NOMO-1 treated with dmso at 0.1 percent for 144 hours (cell line): ENCODE measurements around the gene RERE.

Source experiments
- DNase-seq: peaks from one replicate; lab custom pipeline; 2025; ENCODE audit not compliant: unreplicated experiment; lab: John Stamatoyannopoulos, UW

The RERE gene

DNA sequence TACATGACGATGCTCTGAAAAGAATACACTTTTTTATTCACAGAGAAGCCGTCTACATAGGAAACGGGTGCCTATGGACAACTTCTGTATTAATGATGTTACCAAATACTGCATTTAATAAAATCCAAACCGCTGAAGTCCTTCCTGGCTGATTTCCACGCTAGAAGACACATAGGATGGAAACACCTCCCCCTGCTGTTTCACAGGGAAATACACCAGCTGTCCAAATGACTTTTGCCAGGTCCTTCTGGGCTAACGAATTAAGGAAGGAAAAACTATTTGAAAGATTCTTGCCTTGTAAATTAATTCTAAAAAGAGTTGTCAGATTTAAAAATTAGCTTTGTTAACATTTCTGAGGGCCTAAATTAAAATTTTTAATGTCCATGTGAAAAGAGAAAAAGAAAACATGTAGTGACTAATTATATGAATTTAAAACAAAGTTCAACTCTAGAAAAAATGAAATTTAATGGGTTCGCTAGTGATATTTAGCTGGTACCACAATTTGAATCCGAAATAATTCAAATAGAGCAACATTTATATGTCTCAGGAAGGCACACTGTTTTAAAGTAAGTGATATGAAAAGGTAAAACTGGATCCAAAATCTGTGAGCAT lies 146.0 kb downstream of the RERE start:
- peak; percentile 8 for DNase-seq

DNA sequence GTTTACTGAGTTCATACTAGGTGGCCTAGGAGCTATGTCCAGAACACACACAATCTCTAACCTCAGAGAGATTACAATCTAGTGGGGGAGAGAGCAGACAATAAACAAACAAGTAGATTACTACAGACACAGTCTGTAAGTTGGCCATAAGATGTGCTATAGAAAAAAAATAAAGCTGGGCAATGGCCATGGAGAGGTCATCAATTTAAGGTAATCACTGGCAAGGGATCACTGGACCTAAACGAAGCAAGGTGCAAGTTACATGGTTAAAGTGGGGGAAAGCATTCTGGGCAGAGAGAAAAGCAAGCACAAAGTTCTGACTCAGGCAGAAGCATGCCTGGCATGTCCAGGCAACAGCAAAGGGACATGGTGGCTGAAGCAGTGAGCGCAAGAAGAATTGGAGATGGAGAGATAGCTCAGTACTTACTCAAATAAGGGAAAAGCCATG lies 147.0 kb downstream of the RERE start:
- no peak for DNase-seq

DNA sequence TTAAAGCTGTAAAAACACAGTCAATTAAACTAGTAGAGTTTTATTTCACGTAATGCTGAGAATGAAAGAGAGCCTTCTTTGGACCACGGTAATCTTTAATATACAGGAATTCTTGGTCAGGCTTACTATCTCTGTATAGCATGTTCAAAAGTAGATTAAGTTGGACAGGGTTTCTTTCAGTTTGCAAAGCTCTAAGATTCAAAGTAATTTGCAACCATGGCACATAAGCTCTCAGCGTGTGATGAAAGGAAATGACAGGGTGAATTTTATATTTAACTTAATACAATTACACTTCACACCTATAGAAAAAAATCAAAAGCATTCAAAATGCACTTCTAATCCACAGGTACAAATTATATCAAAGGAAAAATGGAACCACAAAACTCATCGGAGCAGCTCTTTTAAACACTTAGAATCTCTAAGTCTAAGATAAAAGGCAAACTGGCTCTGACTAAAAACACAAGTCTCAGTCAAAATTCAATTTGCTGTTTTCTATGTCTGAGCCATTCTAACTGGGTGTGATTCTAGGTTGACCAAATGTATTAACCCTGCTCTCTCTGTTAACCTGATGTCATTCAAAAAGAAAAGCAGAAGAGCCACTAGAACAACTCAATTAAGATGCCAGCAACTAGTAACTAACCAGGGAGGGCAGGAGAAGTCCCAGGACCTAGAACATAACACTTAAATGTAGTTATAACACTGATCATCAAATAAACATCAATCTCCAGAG lies 147.7 kb downstream of the RERE start:
- no peak for DNase-seq

DNA sequence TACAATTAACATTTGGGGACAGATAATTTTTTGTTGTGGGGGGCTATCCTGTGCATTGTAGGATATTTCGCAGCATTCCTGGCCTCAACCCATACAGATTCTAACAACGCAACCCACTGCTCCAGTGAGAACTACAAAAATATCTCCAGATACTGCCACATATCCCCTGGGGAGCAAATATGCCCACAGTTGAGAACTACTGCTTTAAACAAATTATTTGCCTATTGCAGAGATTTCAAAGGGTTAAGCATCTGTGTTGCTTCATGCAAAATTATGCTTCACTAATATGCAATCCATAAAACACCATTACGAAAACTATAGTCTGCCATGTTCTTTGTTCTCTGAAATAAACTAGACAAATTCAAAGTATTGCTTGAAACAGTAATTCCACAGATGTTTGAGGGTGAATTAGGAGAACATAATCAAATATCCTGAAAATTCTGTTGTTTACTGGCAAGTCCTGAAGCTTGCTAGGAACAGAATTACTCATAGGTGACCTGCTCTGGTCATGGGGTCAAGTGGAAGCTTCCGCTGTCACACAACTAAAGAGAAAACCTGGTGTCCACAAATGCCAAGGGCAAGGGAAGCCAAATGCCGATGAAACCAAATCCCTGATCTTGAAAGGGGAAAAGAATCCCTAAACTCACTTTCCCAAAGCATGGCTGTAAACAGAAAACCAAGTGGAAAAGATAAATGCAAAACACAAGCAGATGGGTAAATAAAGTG lies 149.4 kb downstream of the RERE start:
- DNase-seq: no peak

DNA sequence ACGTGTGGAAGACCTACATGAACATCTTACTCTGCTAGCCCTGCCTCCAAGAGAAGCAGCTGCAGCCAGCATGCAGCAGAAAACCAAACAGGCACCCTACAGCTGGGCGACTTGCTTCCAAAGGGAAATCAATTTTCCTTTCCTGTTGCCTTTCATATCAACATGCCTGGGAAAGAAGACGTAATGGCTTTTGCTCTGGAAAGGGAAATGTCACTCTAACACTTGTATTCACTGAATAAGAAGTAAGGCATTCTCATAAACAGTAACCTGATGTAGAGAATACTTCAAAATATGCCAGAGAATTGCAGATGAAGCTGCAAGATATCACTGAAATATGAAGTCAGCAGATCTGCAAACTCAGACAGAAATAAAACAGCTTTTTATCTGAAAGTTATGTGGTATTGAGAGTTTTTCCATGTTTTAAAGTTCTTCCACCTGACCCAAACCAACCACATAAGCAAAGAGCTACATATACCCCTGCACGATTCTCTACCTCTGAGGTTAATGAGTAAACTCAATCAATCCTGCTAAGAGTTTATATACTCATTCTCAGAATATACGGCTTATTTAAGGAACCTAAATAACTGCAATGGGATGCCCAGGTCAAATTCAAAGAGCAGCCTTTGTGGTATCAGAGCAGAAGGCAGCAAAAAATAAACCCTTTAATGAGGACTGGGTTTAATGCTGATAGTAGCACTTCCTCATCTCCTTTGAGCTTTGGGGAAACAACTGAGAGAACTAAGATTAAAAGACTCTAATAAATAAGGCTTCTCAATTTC lies 150.9 kb downstream of the RERE start:
- DNase-seq: no peak

DNA sequence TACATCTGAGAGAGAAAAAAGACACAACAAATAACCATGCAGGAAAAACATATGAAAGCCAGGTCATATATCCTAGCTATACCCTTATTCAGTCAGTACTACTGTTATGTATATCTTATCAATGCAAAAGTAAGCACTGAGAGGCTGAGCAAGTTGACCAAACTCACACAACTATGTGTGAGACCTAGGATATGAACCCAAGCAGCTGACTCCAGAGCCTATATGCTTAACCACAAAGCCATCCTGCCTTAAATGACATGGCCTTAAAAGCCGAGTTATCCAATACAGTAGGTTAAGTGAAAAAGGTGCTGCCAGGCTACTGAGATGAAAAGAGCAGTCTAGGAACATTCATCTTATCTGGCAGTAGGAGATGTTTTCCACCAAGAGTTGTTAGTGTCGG lies 151.6 kb downstream of the RERE start:
- no peak for DNase-seq

DNA sequence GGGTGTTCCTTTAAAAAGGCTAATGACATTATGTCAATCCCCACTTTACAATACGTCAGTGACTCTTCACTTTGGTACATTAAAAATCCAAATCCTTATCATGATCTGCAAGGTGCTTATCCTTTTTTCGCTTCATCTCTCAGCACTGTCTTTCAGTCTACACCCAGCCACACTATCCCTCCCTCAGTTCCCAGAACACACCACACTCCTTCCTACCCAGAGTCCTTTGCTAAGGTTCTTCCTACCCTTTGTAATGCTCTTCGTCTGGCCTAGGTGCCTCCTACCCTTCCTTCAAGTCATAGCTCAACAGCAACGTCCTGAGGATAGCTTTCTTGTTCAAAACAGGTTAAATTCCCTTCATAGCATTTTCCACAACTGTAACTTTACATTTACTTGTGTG lies 152.6 kb downstream of the RERE start:
- no peak for DNase-seq

DNA sequence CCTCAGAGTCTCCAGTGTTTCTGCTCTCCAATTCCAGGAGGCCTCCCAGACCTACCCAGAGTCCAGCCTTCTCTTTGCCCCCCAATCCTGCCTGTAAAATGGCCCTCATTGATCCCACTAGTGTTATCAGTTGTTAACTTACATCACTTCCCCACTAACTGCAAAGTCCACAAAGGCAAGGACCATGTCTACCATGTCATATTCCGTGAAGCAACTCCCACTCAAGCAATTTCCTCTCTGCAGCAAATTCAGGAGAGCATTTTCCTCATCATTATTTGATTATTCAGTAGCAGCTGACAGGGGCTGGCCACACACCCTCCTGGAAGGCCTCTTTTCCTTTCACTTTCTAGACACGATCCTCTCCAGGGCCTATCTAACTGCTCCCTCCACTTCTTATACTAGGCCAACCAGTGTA lies 153.5 kb downstream of the RERE start:
- DNase-seq: no peak

DNA sequence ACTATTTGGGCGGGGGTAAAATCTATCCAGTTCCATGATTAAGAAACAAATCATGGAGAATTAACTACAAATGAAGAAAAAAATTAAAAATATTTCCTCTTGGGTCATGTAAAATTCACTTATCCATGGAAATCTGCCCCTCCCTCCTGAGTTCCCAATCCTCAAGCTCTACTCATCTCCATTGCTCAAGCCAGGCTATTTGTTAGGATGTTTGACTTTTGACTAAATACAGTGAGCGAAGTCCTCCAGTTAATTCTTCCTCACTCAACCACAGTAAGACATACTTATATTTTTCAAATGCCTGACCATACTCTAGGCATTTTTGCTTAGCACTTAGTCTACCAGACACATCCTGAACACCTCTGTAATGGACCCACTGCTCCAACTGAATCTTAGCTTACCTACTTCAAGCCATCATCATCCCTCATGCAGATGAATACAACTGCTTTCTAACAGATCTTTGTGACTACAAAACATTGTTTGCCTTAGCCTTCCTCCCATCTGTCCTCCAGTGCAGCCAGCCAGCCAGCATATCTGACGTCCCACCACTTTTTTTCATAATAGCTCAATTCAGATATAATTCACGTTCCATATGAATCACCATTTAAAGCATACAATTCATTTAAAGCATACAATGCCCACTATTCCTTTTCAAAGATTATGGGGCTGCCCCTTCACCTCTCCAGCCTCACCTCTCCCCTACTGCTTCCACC lies 154.2 kb downstream of the RERE start:
- DNase-seq: no peak

DNA sequence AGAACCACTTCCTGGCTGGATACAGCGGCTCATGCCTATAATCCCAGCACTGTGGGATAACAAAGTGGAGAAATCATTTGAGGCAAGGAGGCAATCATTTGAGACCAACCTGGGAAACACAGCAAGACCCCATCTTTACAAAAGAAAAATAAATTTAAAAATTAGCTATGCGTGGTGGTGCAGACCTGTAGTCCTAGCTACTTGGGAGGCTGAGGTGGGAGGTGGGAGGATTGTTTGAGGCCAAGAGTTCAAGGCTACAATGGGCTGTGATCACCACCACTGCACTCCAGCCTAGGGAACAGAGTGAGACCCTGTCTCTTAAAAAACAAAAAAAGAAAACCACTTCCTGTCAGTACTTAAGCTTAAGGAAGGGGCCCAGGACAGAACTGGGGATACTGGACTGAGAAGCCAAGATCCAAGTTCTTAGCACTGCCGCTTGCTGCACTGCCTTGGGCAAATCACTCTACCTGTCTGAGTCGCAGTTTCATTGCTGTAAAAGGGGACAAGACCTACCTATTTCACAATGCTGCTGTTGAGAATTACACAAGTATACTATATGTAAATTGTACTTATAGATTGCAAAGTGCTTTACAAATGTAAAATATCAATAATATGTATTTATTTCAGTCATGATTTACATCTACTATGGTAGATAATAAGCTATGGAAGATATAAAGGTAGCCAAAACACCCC lies 154.9 kb downstream of the RERE start:
- DNase-seq: no peak

DNA sequence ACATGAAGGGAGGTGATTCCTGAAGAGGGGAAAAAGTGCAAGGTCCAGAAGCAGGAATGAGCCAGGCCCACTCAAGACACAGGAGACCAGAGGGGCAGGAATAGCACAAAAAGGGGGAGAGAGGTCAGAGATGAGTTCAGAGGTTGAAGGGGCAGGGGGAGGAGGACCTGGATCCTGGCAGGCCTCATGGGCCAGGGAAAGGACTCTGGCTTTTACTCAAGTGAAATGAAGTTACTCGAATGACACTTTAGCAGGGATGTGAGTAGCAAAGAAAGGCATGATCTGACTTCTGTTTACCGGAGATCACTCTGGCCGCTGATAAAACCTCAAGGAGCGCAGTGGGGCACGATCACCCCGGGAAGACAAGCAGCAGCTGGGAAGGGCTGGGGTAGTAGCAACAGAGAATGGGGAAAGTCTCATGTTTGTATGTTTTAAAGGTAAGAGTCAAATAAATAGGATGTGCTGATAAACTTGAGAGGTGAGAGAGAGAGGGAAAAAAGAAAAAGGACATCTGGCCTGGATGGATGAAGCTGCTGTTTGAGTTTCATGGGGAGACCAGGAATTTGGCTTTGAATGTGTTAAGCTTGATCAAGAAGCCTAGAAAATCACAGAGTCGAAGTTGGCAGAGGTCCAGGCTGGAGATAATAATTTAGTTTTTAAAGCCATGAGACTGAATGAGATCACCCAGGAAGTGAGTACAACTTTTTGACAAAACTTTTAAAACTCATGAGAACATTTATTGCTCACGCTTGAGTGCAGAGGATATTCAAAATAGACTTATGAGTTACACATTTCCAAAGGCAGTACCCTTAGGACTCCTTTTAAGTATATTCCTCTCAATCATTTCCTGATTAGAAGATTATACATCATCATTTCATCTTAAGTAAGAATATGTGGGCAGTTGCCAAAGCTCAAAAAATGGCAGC lies 156.0 kb downstream of the RERE start:
- DNase-seq: no peak

DNA sequence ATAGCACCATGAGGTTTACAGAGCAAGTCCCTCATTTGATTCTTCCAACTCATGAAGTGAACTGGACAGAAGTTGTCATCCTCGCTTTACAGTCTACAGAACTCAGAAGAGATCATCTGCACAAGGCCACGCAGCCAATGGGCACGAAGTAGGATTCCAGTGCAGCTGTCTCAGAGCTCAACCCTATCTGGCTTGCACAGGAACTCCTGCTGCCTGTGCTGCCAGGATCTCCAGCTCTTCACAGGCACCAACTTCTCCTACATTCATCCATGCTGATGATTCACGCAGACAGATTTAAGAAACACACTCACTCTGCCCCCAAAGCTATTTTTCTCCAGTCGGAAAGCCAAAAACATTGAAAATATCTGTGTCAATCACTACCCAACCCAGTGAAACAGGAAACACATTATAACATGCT lies 157.0 kb downstream of the RERE start:
- no peak for DNase-seq

DNA sequence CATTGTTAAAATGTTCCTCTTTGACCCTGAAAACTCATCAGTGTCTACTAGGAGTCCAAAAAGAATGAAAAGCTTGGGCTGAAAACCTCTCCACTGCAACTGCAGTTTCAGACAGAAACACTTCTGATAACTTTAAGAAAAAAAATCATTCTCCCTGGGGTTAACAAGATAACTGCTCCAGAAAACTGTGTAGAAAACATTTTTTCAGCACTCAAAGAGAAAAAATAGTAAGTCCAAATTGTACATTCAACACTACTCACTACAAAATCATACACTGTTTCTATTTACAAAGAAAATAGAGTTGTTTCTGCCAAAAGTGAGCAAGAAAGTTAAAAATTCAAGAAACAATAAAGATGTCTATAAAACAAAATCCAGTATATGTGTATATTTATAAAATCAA lies 157.8 kb downstream of the RERE start:
- no peak for DNase-seq

DNA sequence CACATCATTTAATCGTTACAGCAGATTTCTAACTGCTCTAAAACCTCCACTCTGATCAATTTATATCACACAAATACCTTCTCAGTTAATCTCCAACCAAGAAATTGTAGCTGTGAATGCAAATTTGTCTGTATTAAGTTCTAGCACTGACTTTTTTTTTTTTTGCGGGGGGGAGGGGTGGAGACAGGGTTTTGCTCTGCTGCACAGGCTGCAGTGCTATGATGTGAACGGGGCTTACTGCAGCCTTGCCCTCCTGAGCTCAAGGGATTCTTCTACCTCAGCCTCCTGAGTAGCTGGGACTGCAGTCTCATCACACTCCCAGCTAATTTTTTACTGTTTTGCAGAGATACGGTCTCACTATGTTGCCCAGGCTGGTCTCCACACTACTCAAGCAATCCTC lies 163.6 kb downstream of the RERE start:
- DNase-seq: no peak

DNA sequence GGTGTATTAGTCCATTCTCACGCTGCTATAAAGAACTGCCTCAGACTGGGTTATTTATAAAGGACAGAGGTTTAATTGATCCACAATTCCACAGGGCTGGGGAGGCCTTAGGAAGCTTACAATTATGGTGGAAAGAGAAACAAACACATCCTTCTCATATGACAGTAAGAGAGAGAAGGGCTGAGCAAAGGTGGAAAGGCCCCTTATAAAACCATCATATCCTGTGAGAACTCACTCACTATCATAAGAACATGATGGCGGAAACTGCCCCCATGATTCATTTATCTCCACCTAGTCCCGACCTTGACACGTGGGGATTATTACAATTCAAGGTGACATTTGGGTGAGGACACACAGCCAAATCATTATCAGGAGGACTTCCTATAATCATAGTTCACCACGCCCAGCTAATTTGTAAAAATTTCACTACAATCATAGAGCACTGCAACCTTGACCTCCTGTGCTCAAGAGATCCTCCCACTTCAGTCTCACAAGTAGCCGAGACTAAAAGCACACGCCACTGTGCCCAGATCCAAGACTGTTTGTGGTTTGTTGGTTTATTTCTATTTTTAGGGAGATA lies 164.9 kb downstream of the RERE start:
- no peak for DNase-seq

DNA sequence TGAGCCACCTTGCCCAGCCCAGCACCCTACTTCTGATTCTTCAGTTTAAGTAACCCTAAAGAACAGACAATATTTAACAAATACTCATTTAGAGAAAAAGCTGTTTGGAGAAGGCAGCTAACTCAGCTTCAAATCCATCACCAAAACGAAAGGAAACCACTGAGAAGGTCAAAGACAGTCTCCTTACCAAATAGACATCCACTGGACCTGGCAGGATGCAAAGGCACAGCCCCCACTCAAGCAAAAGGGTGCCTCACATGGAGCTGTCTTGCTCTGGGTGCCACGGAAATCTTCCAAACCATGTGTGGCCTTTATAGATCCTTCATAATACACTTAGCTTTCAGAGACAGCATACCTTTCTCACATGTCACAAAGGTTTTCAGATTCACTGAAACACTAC lies 165.5 kb downstream of the RERE start:
- DNase-seq: no peak

DNA sequence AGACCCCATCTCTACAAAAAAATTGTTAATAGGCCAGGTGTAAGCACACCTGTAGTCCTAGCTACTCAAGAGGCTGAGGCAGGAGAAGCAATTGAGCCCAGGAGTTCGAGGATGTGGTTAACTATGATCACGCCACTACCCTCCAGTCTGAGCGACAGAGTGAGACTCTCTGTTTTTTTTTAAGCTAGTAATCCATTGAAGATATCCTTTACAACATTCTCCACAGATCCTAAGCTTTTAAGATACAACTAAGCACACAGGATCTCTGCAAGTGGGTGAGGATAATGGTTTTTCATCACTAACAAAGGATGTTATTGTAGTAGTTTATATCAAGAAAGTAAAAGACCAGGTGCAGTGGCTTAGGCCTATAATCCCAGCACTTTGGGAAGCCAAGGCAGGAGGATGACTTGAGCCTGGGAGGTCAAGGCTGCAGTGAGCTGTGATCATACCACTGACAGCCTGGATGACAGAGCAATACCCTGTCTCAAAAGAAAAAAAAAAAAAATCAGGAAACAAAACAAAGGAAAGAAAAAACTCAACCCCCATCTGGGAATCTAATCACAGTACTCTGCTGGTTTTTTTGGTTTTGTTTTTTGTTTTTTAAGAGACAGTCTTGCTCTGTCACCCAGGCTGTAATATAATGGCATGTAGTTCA lies 166.1 kb downstream of the RERE start:
- DNase-seq: no peak

DNA sequence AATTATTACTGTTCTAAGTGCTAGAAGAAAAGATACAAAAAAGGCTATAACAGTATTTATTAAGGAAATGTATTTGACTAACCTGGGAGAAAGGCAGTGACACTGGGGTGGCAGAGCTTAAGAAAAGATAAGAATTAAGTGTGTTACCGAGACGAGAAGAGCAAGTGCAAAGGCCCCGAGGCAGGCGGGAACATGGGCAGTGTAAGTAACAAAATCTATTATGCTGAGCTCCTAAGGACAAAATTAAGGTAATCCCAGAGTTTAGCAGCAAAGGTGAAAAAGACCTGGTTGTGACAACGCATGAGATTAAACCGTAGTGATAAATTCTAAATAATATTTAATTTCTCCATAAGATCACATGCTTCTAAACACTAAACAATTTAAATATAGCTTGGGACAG lies 167.6 kb downstream of the RERE start:
- DNase-seq: no peak
